AG08396 (cell line): ENCODE measurements around the gene SAG.

ENCODE experiments used
- DNase-seq: peaks from one replicate; pipeline ENCODE4 v3.0.0; 2012; ENCODE audit warnings: low spot score, mixed read lengths

Gene SAG

GRCh38 chr2:233380995-233381637 lies 73.5 kb downstream of the SAG start:
- no peak for DNase-seq

DNA sequence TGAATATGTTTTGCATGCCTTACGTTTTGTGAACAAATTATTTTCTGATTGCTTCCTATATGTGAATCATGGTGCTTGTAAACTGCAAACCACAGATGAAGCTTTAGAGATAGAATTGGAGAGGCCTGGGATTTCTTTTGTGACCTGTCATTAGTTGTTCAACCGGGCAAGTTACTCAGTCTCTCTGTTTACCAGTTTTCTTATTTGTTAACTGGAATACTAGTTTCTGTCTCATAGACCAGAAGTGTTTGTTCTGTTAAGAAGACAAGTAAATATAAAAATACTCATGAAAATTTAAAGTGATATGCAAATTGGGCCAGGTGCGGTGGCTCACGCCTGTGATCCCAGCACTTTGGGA lies 74.0 kb downstream of the SAG start:
- DNase-seq = no peak

DNA sequence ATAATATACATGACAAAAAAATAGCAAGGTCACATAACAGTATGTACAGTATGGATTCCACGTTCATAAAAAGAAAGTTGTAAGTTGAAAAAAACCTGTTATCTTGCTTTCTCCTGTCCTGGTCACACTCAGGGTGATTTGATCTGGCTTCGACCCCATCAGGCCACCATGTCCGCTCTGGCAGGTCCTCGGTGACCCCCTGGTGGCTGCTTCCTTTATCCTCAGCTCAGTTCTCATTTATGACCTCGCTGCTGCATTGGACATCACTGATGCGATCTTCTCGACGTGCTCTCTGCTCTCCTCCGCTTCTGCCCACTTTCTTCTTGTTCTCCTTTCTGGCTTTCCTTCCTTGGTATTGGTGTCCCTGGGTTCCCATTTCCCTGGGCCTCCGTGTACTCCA lies 76.4 kb downstream of the SAG start:
- no peak for DNase-seq

DNA sequence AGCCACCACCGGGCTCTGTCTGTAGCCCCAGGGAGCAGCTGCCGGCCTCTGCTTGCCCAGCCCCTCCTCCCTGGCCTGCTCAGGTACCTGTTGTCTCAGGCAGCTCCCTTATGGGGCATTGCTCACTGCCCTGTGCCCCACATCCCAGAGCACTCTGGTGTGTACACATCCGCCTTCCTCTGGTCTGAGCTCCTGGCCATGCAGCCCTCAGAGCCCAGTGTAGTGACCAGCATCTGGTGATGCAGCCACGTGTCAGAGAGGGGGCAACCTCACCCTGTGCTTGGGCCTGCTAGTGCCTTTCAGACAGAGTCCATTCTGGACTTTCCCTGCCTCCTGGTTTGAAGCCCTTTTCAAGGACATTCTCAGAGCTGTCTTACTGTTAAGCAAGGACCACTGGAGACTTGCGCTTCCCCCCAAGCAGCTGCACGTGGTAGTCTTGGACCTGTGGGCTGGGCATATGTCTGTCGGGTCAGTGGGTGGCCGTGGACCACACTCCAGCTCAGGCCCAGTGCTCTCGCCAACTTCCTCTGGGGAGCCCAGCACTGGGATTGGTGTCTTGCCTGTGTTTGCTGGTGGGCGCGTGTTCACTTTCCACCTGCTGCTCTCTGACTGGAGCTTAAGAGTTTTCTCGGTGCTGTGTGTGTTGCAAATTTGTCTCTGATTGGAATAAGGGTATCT lies 77.3 kb downstream of the SAG start:
- no peak for DNase-seq

DNA sequence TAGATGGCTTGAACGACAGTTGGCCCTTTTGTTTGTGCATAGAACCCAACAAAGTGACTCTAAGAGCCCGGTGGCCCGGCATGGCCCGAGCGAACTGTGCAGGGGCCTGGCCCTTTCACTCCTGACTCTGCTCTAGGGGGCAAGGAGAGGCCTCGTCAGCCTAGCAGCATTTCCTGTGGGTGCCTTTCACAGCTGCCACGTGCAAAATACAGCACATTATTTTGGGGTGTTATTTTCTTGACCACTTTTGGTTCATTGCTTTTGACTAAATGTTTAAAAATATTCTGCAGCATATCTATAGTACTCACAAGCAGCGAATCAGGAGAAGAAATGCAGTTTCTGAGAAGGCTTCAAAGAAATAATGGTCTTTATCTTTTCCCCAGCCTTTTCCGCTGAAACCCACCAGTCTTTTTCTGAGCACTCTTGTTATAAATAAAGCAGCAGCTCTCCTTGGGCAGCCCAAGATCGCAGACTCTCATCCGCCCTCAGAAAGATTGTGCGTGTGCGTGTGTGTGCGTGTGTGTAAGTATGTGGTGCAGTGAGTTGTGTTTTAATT lies 78.0 kb downstream of the SAG start:
- DNase-seq = no peak

GRCh38 chr2:233386382-233387041 lies 78.9 kb downstream of the SAG start:
- DNase-seq = peak; percentile 39

- peak; percentile 18 for DNase-seq
Observed at GRCh38 chr2:233387225-233387624, 79.6 kb downstream of the SAG start.

- DNase-seq = peak; percentile 88
Observed at GRCh38 chr2:233387667-233388528, 80.3 kb downstream of the SAG start.

GRCh38 chr2:233389601-233390125 lies 82.0 kb downstream of the SAG start:
- no peak for DNase-seq

GRCh38 chr2:233395687-233396086 lies 88.1 kb downstream of the SAG start:
- no peak for DNase-seq
